GM12864 (cell line): ENCODE measurements around the gene LAMP2.
"Not testable (repeated sequence)": the region's sequence is repeated elsewhere in the genome, so short reads cannot be mapped to it uniquely, and the experiment has no call there.

Source experiments
- DNase-seq: peaks from one replicate; pipeline ENCODE4 v3.0.0-alpha.2; 2011; ENCODE audit warnings: low read depth
- H3K4me3 ChIP-seq: 2 replicates; pipeline ENCODE4 v1.5.1; 2011; ENCODE audit warnings: mild to moderate bottlenecking, low read depth, low read length, control low read depth
- TF ChIP-seq, protein P1 (sequence below): IDR thresholded peaks from 2 replicates; pipeline ENCODE4 v1.5.1; 2011; ENCODE audit warnings: low read depth, mild to moderate bottlenecking, moderate library complexity, low read length, control low read depth, inconsistent platforms; ENCODE audit errors: missing control alignments

Gene LAMP2

DNA sequence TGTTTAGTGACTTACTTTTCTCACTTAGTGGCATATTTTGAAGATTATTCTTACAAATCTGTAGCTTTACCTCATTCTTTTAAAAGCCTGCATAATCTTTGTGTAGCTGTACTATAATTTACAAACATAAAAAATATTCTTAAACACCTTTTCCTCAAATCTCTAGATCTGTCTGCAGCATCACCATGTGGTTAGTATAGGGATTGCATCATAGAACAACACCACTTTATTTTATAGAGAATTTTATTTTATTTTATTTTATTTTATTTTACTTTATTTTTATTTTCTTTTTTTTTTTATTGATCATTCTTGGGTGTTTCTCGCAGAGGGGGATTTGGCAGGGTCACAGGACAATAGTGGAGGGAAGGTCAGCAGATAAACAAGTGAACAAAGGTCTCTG lies 6.4 kb upstream of the LAMP2 start:
- TF ChIP-seq, protein P1, sequence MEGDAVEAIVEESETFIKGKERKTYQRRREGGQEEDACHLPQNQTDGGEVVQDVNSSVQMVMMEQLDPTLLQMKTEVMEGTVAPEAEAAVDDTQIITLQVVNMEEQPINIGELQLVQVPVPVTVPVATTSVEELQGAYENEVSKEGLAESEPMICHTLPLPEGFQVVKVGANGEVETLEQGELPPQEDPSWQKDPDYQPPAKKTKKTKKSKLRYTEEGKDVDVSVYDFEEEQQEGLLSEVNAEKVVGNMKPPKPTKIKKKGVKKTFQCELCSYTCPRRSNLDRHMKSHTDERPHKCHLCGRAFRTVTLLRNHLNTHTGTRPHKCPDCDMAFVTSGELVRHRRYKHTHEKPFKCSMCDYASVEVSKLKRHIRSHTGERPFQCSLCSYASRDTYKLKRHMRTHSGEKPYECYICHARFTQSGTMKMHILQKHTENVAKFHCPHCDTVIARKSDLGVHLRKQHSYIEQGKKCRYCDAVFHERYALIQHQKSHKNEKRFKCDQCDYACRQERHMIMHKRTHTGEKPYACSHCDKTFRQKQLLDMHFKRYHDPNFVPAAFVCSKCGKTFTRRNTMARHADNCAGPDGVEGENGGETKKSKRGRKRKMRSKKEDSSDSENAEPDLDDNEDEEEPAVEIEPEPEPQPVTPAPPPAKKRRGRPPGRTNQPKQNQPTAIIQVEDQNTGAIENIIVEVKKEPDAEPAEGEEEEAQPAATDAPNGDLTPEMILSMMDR: peak; percentile 26
- H3K4me3 ChIP-seq, DNase-seq: not testable (repeated sequence)

DNA sequence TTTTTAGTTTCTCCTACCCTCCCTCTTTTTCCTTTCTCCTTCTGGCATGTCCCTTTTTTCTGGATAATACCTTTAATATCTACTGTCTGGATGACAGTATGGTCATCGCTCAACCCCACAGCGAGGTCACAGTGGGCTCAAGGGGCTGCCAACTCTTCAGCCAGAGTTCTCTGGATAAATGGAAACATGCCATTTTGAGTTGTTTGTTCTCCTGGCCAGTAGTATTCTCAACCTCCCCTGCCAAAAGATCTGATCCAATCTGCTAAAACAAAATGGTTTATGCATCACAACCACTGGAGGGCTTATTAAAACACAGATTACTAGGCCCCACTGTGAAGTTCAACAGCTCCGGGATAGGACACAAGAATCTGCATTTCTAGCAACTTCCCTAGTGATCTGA lies 5.0 kb upstream of the LAMP2 start:
- no peak for DNase-seq
- no peak overlapping the region for H3K4me3 ChIP-seq
- TF ChIP-seq, protein P1: no peak

DNA sequence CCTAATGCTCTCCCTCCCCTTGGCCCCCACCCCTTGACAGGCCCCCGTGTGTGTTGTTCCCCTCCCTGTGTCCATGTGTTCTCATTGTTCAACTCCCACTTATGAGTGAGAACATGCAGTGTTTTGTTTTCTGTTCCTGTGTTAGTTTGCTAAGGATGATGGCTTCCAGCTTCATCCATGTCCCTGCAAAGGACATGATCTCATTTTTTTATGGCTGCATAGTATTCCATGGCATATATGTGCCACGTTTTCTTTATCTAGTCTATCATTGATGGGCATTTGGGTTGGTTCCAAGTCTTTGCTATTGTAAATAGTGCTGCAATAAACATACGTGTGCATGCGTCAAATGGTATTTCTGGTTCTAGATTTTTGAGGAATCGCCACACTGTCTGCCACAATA lies 561 bp upstream of the LAMP2 start:
- DNase-seq, H3K4me3 ChIP-seq: not testable (repeated sequence)

DNA sequence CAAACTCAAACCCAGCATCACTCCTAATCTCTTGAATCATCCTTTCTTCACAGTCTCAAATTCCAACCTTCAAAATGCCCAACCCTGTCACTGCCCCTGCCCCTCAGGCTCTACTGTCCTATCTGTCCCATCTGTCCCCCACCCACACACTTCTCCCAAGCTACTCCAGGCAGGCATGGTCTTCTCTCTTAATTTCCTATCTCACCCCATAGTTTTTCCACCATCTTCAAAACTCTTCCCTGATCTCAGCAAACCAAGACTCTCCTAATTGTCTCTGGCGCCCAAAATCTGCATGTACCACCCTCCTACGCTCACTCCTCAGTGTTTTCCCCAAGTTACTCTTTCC lies 644 bp downstream of the LAMP2 start:
- peak overlapping the region; percentile 79 for H3K4me3 ChIP-seq
- TF ChIP-seq, protein P1: no peak
- no peak for DNase-seq

DNA sequence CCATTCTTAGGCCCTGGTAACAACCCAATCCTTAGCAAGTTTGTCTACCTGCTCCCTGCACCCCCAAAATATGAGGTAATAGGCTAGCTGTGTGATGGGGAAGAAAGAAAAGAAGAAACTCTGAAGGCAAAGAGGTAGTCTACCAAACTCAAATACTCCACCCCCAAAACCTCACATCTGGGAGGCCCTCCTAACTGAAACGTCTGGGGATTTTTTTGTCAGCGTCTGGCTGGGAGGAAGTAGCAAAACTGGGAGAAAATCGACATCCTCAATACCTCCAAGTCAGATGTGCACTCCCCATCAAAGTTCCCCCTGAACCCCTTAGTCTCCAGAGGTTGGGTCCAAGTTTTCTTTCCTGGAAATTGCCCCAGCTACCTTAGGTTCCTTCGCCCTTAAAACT lies 1.0 kb downstream of the LAMP2 start:
- TF ChIP-seq, protein P1: no peak
- no peak for DNase-seq

DNA sequence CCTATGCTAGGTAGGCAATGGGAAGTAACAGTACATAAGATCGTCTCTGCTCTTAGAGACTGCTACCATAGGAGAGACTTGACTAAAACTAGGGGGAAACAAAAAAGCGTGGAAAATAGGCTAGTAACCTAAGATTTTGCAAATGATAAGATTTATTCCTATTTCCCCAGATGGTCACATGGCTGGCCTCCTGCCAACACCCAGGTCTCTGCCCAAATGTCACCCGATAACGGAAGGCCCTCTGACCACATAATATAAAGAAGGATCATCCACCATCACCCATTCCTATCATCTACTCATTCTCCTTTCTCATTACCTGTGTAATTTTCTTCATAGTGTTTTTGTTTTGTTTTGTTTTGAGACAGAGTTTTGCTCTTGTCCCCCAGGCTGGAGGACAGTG lies 4.7 kb downstream of the LAMP2 start:
- no peak overlapping the region for H3K4me3 ChIP-seq
- DNase-seq: no peak

More for the DNA sequence above, 1.0 kb downstream of the LAMP2 start:
- peak overlapping the region; percentile 79 for H3K4me3 ChIP-seq

DNA sequence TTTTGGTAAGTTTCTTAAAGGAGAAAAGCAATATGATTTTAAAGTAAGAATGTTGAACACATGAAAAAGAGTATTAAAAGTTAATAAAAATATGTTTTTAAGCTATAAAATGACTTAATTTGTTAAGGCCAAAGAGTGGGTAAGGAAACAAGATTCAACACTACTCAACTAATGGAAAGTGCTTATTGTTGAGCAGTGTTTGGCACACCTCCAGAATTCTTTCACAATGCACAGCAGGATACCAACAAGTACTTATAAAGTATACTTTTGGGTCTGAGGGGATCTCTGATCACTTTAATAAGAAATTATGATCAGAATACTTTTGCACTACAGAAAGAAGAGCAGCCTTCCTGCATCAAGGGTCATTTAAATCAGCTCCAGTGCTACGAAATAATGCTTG lies 5.9 kb downstream of the LAMP2 start:
- TF ChIP-seq, protein P1: no peak
- DNase-seq: no peak

More for the DNA sequence above, 4.7 kb downstream of the LAMP2 start:
- TF ChIP-seq, protein P1: no peak

DNA sequence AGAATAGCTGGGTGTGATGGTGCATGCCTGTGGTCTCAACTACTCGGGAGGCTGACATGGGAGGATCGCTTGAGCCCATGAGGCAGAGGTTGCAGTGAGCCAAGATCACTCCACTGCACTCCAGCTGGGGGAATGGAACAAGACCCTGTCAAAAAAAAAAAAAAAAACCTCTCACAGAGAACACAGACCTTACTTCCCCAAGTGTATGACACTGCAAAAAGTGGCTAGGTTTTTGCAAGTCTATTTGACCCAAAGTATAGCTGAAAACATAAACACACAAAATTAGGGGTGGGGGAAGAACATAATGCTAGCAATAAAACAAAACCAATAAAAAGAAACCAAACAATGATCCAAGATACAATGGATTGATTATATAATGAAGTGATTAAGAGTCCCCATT lies 6.7 kb downstream of the LAMP2 start:
- TF ChIP-seq, protein P1: no peak
- H3K4me3 ChIP-seq: no peak overlapping the region

More for the DNA sequence above, 5.9 kb downstream of the LAMP2 start:
- no peak overlapping the region for H3K4me3 ChIP-seq

More for the DNA sequence above, 6.7 kb downstream of the LAMP2 start:
- DNase-seq: no peak
